Activated CD4-positive, CD25-positive, alpha-beta regulatory T cell (primary cell): ENCODE results near the gene CREB3L2.

Source experiments
- DNase-seq, 4 experiments: peaks; one replicate each; lab custom pipeline; 2025; lab: John Stamatoyannopoulos, UW

The CREB3L2 gene

GRCh38 chr7:137898839-137899721 lies 102.8 kb downstream of the CREB3L2 start:
- peak; percentile 43 to 64 (median 54) for DNase-seq

- DNase-seq = no peak
These were observed 106.3 kb downstream of the CREB3L2 start for GRCh38 chr7:137895301-137896221.

- DNase-seq = no peak
These were observed 108.6 kb downstream of the CREB3L2 start for GRCh38 chr7:137893143-137893742.

- no peak for DNase-seq
These were observed 110.8 kb downstream of the CREB3L2 start for GRCh38 chr7:137891016-137891655.

- no peak for DNase-seq
These were observed 111.4 kb downstream of the CREB3L2 start for GRCh38 chr7:137890449-137890921.

GRCh38 chr7:137888241-137888640 lies 113.6 kb downstream of the CREB3L2 start:
- DNase-seq = no peak

- DNase-seq = no peak
These were observed 115.1 kb downstream of the CREB3L2 start for GRCh38 chr7:137886746-137887145.

- DNase-seq = no peak
These were observed 115.6 kb downstream of the CREB3L2 start for GRCh38 chr7:137886281-137886680.

GRCh38 chr7:137885678-137886077 lies 116.2 kb downstream of the CREB3L2 start:
- no peak for DNase-seq

- DNase-seq = no peak
These were observed 119.1 kb downstream of the CREB3L2 start for GRCh38 chr7:137882806-137883205.

- DNase-seq = no peak
These were observed 119.6 kb downstream of the CREB3L2 start for GRCh38 chr7:137882261-137882668.

- DNase-seq = no peak
These were observed 120.2 kb downstream of the CREB3L2 start for GRCh38 chr7:137881607-137882260.

GRCh38 chr7:137880432-137880831 lies 121.5 kb downstream of the CREB3L2 start:
- DNase-seq = no peak

- no peak for DNase-seq
These were observed 122.3 kb downstream of the CREB3L2 start for GRCh38 chr7:137879357-137880158.

GRCh38 chr7:137878333-137878961 lies 123.4 kb downstream of the CREB3L2 start:
- DNase-seq = no peak

GRCh38 chr7:137877027-137877675 lies 124.7 kb downstream of the CREB3L2 start:
- DNase-seq = no peak

GRCh38 chr7:137875746-137876145 lies 126.1 kb downstream of the CREB3L2 start:
- DNase-seq = no peak

GRCh38 chr7:137873979-137874777 lies 127.7 kb downstream of the CREB3L2 start:
- DNase-seq = no peak
